Glomerular endothelial cell (primary cell): ENCODE measurements around the gene DCDC2B. TPM values are rescaled to one million over a fixed set of nuclear protein-coding genes. Genes with fewer than 3 reads are reported as not detected.

ENCODE experiments used
- DNase-seq: peaks from one replicate; pipeline ENCODE4 v3.0.0-alpha.2; 2011; ENCODE audit warnings: low read depth, low spot score; ENCODE audit errors: extremely low read depth
- total RNA-seq: library from RNA; depleted of rRNA; stranded (reverse); fragments of >200 nt; gene quantifications from 2 replicates; pipeline ENCODE4 v1.2.3, GENCODE V29; 2015

Gene DCDC2B
- total RNA-seq, 1 donor from 2014 or later, result not detected

DNA sequence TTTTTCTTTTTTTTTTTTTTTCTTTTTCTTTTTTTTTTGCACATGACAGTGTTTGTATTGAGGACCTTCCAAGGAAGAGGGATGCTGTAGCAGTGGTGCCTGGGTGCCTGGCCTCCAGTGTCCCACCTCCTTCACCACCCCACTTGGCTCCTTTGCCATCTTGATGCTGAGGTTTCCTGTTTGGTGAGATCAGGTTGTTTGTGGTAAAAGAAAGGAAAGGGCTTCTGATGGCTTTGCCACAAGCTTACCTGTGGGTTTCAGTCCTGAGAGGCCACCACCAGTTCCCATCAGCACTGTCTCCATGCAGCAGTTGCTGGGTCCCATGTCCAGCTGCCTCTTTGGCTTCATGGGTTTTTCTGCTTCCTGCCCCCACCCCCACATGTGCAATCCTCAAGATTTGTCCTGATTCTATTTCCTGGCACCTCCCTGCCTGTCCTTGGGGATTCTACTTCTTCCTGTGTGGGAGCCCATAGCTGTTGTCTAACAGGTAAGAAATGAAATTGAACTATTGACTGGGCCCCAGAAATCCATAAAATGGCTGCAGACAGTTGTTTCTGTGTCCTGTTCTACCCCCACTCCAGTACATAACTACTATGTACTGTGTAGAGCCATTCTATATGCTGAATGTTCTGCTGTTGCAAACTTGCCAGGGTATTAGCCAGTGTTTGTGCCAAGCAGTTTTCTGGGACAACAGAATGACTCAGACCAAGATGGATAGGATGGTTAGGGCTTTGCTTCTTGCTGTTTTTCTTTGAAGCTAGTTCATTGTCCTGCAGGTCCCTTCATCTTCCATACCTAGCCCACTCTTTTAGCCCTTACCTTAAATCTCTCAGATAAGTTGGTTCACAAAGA, 12.7 kb upstream of the DCDC2B start:
- DNase-seq, result no peak

DNA sequence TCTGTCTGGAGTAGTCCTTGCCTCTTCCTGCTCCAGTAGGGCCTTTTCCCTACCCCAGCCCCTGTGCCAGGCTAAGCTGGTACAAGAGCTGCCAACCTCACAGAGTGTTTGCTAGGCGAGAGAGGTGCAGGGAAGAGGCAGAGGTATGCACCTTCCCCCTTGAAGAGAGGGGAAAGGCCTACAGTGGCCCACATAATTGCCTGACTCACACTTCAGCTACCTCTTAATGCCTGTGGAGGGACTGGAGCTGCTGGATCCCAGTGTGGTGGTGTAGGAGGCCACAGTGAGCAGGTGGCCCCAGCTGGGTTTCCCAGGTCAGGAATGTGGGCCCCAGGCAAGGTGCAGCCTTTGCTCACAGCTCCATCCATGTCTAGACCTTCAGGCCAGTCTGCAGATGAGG, 11.8 kb upstream of the DCDC2B start:
- no peak for DNase-seq

DNA sequence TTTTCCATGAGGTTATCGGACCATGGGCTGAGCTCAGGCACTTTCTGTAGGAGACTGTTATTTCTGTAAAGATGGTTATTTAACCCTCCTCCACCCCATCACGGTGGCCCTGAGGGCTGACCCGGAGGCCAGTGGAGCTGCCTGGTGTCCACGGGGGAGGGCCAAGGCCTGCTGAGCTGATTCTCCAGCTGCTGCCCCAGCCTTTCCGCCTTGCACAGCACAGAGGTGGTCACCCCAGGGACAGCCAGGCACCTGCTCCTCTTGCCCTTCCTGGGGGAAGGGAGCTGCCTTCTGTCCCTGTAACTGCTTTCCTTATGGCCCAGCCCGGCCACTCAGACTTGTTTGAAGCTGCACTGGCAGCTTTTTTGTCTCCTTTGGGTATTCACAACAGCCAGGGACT, 11.1 kb upstream of the DCDC2B start:
- no peak for DNase-seq

DNA sequence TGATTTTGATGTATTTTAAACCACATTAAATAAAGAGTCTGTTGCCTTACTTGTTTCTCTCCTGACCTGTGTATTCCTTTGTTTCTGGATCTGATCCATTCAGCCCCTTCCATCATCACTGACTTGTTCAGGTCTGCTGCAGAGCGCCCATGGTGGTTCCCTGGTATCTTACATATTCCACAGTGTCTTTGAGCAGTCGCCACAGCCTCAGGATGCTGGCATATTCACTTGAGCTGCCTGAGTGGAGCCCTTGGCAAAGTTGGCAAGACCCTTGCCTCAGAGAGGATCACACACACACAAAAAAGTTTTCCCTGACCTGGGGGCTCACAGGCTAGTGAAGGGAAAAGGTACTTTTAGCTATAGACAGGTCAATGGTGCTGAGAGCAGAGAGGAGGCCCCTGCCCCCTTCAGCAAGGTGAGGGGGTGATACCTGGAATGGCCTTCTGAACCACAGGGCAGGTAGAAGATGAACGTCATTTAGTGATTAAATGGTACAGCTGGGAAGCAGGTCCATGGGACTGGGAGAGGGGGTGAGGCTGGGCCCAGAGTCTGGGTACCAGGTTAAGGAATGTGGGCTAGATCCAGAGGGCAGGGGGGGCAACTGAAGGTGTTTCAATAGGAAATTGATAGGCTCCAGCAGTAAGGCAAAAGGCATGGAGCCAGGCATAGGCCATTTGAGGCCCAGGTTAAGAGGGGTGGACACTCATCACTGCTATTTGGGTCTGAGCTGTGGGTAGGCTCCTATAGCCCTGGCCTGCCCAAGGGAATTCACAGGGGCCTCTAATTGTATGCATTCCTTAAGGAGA, 10.4 kb upstream of the DCDC2B start:
- no peak for DNase-seq

DNA sequence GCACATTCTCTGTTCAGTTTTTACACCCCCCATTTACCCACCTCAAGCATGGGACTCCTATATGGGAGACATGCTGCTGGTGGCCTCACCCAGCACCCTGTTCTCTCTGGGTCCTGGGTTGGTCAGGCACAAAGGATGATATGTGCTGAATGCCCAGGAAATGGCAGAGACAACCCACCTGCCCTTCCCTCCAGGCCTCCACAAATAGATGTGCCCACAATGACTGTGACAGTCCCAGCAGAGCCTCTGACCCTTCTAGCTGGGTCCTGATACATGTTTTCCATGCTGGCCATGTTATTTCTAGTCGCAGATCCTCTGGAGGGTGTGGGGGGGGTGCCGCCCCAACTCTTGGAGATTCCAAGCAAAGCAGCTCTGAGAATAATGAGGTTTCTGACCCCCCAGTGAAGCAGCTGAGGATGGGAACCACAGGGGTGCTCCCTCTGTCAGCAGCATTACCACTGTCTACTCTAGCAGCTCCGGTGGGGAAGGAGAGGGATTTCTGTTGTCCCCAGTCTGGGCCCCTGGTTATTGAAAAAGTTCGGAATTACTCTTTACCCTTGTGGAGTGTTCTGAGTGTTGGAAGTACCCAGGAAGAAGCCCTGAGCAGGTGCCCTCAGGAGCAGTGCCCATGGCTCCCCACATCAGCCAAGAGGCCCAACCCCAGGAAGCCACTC, 9.7 kb upstream of the DCDC2B start:
- DNase-seq, result no peak

DNA sequence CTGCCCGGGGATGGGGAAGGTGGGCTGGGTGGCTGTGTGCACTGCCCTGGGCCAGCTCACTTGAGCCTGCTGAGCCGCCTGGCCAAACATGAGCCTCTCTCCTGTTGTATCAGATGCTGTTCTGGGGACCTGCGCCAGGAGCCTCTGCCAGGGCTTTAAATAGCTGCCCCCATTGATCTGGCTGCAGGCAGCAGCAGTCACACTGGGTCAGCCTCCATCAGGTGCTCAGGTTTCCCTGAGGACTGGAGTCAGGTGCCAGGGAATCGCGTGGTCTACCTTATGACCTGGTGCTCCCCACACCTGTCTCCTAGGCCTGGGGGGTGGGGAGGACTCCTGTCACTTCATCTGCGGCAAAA, 9.2 kb upstream of the DCDC2B start:
- no peak for DNase-seq

DNA sequence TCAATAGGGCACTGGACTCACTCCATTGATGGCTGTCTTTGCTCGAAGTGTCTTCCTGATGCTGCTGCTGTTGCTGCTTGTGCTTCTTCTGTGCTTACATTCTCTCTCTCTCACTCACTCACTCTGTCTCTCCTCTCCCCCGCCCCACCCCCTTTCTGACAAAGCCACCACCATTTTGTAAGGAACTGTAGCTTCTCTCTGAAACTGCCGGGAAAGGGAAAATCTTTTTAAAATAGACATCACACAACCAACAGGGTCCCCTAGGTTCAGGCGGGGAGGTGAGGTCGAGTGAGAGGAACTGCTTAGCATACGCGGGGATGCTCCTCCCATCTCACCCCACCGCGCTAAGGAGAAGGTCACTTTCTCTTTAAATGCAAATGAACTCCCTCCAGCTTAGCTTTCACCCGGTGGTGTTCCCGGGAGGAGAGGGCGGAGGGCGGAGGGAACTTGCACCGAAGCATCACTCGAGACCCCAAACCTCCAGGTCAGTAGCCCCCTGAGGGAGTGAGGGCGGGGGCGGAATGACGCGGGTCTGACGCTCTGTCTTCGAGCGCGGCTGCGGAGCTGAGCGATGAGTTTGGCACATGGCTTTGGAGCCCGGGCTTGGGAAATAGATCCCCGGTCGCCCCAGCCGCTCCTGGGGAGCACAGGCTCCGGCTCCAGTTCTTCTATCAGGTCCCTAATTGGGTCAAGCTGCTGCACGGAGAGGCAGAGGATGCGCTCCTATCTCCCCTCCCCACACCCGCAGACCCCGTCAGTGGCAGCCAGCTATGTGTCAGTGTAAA, 8.5 kb upstream of the DCDC2B start, which contains the start of gene CCDC28B:
TSS of gene CCDC28B (plus strand) at position 370 of the 785 bp plus-strand sequence. CDS start 1,341 bp downstream, outside the sequence.
- DNase-seq, result no peak

DNA sequence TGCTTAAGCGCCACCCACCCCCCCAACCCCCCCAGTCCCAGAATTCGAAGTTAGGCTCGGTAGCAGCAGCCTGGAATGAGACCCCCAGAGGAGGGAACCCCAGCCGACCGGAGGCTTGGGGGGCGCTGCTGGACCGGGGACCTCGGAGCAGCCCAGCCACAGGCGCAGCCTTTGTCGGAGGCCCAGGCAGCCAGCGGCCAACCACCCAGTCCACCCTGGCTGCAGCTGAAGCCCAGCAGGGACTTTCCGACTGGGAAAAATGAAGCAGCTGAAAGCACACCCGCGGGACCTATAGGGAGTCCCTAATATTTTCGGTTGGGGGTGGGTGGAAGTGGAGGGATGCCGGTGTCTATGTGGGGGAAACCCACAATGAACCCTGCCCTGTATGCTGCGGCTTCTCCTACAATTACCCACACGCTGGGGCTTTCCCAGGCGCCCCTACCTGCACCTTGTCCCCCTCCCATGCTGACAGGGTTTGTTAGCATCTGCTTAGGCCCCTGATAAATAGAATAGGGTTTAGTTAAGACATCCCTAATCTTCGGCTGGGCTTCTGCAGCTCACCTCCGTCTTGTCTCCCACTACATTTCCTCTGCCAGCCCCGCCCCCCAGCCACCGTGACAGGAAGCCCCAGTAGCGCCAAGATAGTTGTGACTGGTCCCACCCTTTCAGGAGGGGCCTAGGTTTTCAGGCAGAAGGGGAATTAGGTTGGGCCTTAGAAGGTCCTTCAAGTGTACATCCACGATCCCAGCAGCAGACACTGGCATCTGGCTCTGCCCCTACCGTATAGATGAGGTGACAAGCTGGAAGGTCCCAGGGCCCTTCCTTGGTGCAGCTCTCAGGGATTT, 7.7 kb upstream of the DCDC2B start:
- DNase-seq, result no peak

DNA sequence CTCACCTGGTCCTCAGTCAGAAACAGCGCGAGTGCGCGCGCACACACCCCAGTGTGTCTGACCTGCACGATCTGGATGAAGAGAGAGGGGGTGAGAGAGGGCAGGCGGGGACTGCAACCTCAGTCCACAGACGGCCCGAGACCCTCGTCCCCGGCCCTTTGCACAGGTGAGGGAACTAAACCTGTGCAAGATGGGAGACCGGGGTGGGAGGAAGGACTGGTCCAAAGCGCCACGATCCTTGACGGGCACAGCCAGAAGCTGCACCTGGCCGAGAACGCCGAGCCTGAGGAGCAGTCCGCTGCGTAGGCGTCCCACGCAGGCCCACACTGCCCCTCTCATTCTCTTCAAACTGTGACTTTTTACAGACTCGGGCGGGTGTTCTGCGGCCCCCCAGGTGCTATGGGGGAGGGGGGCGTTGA, 3.9 kb upstream of the DCDC2B start:
- DNase-seq, result no peak

DNA sequence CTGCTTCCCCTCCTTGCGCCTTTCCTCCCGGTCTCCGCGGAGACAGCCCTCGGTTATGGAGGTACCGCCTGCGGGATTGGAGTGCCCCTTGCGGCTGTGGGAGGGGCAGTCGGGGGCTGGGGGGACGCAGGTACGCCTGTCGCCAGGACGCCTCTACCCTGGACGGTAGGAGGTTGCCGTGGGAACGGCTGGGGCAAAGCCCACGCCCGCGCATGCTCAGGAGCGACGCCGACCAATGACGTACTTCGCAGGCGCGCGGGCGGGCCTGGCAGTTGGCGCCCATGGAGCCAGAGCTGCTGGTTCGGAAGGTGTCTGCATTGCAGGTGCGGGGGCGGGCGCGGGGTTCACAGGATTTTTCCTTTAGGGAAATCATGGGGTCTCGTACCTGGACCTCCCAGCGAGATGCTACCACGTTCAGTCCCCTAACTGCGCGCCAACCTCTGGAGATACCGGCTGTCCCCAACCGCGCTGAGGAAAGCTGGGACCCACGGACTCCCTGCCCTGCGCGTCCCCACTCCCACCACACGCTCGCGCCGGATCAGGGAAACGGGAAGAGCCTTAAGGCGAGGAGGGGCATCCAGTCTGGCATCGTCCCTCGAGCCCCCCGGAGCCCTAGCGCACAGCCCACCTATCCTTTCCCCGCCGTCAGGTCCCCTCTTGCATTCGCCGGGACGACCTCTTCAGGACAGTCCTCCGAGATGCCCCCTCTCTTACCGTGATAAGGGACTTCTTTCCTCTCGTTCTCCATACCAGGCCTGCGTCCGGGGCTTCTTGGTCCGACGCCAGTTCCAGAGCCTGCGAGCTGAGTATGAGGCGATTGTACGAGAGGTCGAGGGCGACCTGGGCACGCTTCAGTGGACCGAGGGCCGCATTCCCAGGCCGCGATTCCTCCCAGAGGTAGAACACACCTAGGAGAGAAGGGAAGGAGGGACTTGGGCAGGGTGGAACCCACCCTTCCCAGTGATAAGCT, 3.2 kb upstream of the DCDC2B start, which contains the start of gene IQCC:
TSS of gene IQCC (plus strand) at position 271 of the 970 bp plus-strand sequence. CDS start at position 282, 11 bp downstream.
- DNase-seq, result no peak

DNA sequence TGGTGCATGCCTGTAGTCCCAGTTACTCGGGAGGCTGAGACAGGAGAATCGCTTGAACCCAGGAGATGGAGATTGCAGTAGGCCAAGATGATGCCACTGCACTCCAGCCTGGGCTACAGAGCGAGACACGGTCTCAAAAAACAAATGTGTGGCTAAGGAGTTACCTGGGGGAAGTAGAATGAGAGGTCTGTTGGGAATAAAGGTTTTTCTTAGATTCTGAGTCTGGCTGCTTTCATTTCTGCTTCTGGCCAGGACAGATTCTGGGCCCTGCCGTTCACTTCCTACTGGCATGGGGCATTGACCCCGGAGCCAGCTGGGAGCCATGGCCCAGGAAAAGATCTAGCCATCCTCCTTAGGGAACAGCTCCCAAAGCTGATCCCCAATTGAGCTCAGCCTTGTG, 420 bp upstream of the DCDC2B start:
- no peak for DNase-seq

DNA sequence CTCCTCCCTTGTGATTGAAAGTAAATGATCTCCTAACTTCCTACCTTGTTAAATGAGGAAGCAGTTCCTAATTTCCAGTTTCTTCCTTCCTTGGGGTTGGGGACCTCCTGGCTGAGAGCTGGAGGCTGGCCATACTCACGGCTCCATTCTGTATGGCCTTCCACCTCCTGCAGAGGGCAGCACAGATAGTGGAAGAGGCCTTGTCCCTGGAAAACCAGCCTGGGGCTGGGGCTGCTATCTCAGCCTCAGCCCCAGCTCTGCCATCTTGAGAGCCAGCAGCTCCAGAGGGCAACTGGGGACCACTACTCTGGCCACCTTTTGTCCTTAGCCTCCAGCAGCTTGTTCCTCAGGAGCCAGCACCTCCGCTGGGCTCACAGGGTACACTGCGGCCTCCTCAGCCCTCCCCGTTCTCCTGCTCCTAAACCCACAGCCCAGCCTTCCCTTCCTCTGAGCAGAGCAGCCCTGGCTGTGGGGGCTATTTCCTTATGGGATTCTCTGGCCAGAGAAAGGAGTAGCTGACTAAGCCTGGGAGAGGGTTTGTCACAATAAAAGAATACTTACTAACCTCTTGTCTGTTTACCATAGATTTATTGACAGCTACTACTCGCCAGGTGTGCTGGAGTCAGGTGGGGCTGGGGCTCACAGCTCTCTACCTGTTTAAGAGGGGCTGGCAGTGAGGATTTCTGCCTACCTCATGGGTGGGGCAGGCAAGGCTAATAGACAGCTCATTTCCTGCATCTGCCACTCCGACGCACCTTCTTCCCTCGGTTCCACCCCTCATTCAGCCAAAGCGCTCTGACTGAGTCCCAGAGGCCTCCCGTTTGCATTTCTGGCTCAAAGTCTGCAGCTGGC, 7.0 kb downstream of the DCDC2B start:
- DNase-seq, result no peak

DNA sequence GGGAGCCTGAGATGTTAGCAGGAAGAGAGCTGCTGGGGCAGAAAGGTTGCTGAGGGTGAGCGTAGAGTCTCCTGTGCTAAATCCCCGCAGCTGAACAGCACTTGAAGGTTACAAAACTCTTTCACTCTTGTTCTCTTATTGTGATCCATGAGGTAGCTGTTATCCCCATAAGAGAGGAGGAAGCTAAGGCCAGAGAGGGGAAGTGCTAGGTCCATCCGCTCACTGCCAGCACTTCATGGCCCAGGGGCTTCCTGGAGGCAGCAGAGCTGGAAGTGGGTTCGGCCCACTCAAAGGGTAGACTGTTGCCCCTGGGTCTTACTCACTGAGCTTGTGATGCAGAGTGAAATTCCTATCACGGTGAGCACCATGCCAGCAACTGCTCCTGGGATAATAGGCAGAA, 7.7 kb downstream of the DCDC2B start:
- DNase-seq, result no peak

DNA sequence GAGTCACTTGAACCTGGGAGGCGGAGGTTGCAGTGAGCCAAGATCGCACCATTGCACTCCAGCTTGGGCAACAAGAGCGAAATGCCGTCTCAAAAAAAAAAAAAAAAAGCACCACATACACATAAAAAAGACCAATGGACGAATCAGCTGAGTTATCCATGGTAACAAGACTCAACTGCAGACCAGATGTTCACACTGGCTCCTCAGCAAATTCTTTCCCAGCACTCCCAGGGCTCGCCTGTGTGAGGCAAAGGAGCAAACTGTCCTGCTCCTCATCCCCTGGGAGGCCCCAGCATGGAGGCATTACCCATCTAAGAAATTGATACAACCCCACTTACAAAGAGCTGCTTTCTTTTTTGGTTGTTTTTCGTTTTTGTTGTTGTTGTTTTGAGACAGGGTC, 10.1 kb downstream of the DCDC2B start:
- DNase-seq, result no peak

DNA sequence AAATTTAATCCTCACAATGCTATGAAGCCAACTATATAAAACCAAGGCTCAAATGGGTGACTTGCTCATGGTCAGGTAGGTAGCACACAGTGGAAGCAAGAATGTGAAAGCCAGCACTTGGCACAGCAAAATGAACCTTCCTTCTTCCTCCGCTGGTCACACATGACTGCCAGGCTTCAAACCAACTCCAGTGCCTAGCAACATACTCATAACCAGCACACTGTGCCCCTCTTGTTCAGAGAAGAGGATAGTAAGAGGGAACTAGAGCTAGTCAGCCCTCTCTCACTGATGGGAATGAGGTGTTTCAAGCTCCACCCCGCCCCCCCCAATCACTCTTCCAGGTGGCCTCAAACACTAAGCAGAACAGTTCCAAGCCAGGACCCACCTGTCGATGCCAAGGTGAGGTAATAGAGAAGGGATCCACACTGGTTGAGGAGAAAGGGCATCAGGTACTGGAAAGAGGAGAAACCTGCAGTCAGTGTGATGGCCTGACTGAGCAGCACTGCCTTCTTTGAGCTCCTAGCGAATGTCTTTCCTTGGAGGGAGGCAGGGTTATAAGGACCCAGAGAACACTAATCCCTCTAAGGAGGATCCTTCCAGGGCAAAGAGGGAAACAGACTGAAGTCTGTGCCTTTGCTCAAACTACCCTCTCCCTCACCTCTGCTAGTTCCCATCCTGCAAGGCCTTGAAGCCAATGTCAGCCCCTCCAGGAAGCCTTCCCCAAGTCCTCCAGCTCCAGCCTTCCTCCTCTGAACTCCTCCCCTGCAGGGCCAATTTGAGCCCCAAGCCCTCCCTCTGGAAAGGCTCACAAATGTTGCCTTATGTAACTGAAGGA, 12.1 kb downstream of the DCDC2B start:
- no peak for DNase-seq

DNA sequence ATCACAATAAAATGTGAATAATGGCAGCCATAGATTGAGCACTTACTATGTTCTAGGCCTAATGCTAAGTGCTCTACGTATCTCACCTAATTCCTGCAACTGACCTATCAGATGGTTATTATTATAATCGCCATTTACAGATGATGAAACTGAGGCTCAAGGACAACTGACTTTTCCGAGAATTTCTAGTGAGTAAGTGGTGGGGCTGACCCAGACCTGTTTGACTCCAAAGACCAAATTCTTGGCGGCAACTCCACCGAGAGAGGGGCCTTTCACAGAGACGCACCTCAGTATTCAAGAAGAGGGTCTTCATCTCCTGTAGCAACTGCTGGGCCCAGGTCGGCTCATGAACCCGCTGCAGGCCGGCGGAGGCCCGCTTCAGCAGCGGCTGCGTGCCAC, 12.7 kb downstream of the DCDC2B start:
- no peak for DNase-seq
